GM12878 (cell line): ENCODE measurements around the gene DLG1.

Source experiments
- CTCF ChIP-seq, 3 experiments: IDR thresholded peaks in 2 of 3; conservative IDR thresholded peaks in 1 of 3; 2 replicates each; pipeline ENCODE4 v1.5.1; 2011; ENCODE audit warnings: low read depth in 3 of 3, low read length in 3 of 3, mild to moderate bottlenecking in 3 of 3, control low read depth in 2 of 3, moderate library complexity in 2 of 3, inconsistent platforms in 1 of 3, mixed read lengths in 1 of 3; ENCODE audit not compliant: control insufficient read depth in 2 of 3, insufficient read depth in 1 of 3; ENCODE audit errors: extremely low read depth in 1 of 3
- EP300 ChIP-seq, 2 experiments: fragments of 150-350 bp in 1 of 2; IDR thresholded peaks; 2 replicates each; pipeline ENCODE4 v1.6.1; 2011 to 2012; ENCODE audit warnings: low read depth in 2 of 2, low read length in 2 of 2, borderline replicate concordance in 1 of 2, improper control_type of control experiment in 1 of 2, inconsistent platforms in 1 of 2; ENCODE audit not compliant: control insufficient read depth in 1 of 2
- HDAC2 ChIP-seq: fragments of 200-600 bp; sonication (generic); IDR thresholded peaks from 2 replicates; pipeline ENCODE4 v1.6.1; 2017
- NRF1 ChIP-seq: conservative IDR thresholded peaks from 2 replicates; pipeline ENCODE4 v1.6.1; 2011; ENCODE audit warnings: mild to moderate bottlenecking, low read depth, low read length, improper control_type of control experiment
- POLR2AphosphoS5 ChIP-seq: IDR thresholded peaks from 2 replicates; pipeline ENCODE4 v1.6.1; 2011; ENCODE audit warnings: mild to moderate bottlenecking, low read length, inconsistent platforms
- WRNIP1 ChIP-seq: IDR thresholded peaks from 2 replicates; pipeline ENCODE4 v1.6.1; 2011; ENCODE audit warnings: low read depth, low read length, improper control_type of control experiment, borderline replicate concordance
- ZNF687 ChIP-seq: fragments of 450-650 bp; IDR thresholded peaks from 2 replicates; pipeline ENCODE4 v1.6.1; 2017; ENCODE audit warnings: mild to moderate bottlenecking, moderate library complexity

GRCh38 chr3:197019535-197019934, 278.9 kb downstream of the DLG1 start:
- no peak for TF ChIP-seq CTCF (IDR thresholded peaks at IDR 0.05 in 2 of 3, conservative IDR thresholded peaks at IDR 0.05 in 1 of 3; ENCODE audit: control insufficient read depth in 2 of 3, extremely low read depth in 1 of 3, insufficient read depth in 1 of 3, low read depth in 3 of 3, low read length in 3 of 3)
- TF ChIP-seq POLR2AphosphoS5, result no peak
- TF ChIP-seq NRF1, result no peak
- no peak for TF ChIP-seq EP300 (IDR thresholded peaks at IDR 0.05; ENCODE audit: borderline replicate concordance in 1 of 2, control insufficient read depth in 1 of 2, low read depth in 2 of 2, low read length in 2 of 2)
- no peak for TF ChIP-seq ZNF687
- TF ChIP-seq HDAC2, result no peak
- TF ChIP-seq WRNIP1, result no peak
